NCI-H345 treated with DMSO at 0.1 percent for 48 hours (cell line): ENCODE data around the gene FARP2.
A peak's percentile ranks its signal among the peaks of the same experiment; 100 is the strongest.

Source experiments
- DNase-seq: peaks from one replicate; lab custom pipeline; 2025; ENCODE audit not compliant: unreplicated experiment; lab: John Stamatoyannopoulos, UW

The FARP2 gene

DNA sequence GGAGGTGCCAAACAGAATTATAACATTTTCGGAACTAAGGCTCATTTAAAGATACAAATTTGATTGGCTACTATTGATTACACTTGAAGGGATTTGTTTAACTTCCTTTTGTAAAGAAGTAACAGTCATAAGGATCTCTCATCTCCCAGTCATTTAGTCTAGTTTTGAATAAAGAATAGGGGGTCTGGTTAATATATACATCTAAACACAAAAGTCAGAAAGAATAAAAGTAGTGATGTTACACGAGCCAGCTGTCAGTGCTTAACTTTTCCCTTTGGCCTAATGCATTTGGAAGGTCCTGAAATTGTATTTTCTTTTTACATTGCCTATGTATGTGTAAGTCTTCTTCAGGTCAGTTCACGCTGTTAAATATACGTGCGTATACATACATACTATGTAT, 32.3 kb upstream of the FARP2 start:
- DNase-seq = no peak

DNA sequence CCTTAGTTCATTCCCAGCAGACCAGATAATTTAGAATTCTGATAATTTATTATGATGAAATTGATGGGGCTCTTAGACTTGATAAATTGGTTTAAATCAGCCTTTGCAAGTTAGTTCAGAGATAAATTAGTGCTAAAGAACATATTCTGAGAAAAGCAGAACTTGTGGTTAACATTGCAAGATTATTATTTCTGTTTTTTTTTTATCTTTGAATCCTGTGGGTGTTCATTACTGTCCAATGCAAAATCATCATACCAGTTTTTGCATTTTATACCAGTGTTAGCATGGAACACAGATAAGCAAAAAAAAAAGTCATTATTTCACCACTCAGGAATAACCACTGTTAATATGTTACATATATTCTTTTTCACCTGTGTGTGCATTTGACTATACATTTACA, 31.3 kb upstream of the FARP2 start:
- no peak for DNase-seq

DNA sequence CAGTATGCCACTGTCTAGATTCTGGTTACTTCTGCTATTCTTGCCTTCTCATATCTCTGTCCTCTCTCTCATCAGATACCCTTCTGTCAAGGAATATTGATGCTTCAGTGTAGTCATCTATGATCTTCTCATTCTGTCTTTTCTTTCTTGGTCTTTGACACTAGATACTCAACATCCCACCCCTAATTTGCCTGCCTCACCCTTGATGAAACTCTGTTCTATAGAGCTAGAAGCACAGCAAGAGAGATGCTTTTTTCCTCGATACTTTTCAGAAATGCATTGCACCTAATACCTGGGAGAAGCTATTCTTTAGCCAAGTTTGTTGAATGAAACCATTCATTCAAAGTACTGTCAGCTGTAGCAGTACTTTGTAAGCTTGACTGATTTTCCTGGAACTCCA, 30.8 kb upstream of the FARP2 start:
- no peak for DNase-seq

DNA sequence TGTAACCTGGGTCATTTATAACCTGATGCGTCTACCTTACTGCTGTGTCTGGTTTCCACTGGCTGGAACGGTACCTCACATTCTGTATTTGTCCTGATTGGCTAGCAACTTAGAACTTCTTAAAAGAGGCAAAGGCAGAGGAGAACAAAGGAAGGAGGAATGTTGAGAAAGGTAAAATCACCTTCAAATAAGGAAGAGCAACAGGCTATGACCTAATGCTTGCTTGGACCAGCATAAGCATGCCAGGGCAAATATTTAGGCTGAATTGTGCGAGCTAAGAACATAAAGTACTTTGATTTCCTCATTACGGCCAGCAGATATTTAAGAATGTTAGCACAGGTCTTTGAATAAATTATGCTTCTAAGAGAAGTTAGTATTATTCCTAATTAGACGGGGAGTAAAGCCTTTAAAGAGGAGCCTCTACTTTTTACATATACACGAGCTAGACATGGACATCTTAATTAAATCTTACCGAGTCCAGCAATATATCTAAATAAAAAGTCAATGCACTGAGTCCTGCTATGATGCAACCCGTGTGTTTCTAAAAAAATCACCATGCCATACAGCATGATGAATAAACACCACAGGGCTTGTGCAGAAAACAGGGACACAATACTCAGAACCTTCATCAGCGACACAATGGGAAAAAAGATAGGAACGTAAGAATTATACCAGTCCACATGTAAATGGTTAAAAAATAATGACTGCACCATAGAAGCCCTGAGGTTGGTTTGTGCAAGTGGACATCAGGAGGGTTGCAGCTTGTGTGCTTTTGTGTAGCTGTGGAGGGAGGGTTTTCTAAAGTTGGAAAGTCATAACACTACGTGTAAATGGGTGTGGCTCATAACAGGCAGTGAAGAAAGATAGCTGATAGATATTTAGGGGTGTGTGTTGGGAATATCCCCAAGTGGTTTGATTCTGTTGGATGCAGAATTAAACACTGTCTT, 26.1 kb upstream of the FARP2 start:
- DNase-seq = no peak

DNA sequence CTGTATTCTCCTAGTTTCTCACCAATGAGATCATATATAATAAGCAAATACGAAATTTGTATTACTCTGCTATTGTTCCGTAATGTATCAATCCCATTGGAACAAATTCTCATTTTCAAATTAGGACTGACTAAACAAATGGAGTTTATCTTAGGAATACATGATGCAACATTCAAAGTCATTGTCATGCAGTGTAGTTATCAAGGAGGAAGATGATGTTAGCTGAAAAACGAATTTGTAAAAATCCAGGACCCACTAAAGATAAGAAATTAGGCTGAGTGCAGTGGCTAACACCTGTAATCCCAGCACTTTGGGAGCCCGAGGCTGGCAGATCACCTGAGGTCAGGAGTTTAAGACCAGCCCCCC, 25.5 kb upstream of the FARP2 start:
- no peak for DNase-seq

DNA sequence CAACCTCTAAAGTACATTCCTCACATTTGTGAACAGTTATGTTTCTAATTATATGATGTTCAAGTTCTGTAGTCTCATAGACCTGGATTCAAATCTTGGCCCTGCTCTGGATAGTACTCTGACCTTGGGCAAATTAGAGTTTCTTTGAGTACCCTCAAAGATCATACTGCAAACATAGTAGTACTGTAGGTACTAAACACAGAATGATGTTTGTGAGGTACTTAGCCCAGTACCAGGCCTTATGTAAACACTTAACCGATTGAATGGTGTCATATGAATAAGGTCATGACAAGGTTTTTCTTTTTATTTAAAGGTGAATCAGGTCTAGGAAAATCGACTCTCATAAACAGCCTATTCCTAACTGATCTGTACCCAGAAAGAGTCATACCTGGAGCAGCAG, 21.3 kb upstream of the FARP2 start:
- DNase-seq = no peak

DNA sequence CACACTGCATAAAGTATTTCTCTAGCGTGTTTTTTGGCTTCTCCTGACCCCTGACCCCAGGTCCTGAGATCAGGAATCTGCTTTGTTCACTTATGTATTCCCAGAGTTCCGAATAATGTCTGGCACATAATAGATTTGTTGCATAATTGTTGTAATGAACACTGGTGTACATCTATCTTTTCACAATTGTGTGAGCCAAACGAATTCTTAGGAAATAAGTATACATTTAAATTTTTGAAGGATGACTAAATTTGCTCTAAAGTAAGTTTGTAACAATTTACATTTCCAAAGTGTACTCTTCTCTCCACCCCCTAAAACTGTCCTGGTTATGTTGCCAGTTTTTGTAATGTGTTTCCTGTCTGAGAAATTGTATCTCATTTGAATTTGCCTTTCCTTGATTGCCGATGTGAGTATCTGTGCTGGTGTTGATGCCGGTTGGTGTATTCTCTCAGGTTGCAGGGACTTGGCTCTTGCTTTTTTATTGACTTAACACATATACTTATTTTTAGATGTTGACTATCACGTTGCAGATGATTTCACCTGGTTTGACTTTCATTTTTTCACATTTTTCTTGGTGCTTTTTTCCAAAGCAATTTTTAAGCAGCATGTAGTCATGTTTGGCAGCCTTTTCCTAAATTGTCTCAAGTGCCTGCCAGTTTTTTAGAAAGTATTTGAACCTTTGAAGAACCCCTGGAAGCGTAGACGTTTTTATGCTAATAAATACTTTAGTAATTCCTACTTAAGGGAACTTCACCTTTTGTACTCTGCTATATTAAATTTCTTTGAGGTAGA, 16.1 kb upstream of the FARP2 start:
- no peak for DNase-seq

DNA sequence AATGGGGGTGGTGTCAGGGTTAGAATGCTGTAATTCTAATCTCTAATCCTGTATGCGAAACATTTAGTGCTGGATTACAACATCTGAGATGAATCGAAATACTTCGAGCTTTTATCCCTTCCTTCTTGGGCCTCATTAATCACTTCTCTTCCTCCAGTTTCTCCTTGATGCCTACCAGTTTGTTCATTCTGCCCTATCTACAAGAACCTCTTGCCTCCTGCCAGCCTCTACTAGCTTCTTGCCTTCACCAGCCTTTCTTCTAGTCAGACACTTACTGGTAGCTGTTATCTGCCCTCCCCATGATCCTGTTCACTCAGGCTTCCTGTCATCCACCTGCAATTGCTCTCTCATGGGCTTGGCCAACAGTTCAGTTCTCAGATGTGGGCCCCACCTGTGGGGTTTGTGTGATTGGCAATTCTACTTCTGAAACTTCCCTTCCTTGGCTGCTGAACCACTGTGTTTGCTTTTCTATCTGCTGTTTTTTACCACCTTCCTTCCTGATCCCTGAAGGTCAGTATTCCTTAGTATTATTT, 15.4 kb upstream of the FARP2 start:
- no peak for DNase-seq

DNA sequence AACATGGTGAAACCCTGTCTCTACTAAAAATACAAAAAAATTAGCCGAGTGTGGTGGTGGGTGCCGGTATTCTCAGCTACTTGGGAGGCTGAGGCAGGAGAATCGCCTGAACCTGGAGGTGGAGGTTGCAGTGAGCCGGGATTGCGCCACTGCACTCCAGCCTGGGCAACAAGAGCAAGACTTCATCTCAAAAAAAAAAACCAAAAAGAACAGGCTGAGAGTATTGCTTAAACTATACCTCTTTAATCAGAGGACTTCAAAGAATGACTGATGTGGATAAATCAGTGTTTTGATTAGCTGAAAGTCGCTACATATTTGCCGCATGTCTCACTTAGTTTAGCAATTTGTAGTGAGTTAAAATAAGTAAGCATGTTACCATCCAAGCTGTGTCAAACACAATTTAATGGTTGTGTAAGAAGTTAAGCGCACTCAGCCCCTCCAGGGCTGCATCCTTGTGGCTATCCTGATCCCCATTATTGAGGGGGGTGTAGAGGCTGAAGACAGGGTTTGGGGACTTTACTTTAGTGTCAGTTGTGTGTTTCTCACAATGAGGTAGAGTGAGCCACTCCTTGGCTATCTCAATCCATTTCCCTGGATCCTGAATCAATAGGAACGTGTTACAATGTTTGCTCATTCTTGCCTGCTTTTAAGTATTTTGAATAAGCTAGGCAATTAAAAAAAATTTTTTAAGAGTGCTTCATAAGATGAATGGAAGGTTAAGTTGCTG, 11.0 kb upstream of the FARP2 start:
- no peak for DNase-seq

DNA sequence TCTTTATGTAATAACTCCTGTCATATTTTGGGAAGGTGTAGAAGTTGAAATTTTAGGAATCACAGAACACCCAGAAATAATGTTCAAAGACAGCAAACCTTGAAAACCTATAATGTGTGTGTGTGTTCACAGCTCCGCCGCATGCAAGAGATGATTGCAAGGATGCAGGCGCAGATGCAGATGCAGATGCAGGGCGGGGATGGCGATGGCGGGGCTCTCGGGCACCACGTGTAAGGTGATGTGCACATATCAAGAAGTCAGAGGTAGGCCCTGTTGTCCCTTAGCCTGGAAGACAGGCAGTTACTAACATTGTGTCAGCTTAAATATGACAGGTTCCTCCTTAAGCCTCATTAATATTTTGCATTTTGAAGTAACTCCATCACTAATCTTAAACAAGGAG, 6.1 kb upstream of the FARP2 start:
- no peak for DNase-seq

DNA sequence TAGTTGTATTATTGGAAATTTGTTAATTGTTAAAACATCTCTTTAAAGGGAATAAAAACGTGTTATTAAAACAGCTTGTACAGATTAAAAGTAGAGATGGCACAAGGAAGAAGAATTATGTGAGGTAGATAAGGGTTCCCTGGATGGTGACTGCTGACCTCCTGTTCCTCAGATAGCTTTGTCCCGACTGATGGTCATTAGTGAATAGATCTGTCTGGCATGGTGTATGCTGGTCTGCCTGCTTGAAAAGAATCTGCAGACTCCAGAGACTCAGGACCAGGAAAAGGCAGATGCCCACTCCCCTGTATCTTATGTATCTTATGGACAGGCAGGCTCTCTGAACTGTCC, 5.6 kb upstream of the FARP2 start:
- DNase-seq = no peak

DNA sequence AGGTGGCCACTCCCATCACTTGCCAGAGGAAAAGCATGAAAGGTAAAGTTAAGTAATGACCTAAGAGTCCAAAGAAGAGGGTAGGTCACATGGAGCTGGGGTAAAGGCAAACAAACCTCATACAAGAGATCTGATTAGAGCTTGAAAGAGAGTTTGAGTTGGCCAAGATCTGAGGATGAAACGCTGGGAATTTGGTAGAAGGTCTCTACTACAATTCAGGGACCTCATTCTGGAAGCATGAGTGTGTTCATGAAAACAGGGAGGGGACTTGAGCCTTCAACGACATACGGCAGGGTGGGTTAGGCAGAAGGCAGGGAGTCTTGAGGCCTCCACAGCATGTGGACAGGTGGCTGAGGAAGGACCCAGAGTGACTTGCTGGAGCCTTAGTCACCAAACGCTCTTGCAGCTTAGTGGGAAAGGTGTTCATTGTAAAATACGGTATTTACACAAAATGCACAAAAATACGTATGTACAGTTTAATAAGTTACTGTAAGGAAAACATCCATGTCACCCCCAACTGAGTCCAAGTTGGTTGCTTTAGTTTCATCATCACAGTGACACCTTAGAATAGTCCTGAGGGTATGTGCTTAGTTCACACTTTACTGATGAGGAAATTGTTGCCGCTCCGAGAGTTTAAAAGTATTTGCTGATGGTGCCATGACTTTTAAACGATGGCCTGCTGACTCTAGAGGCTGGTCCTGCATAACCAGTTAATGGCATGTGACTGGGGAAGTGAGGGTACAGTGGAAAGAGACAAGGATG, 5.0 kb upstream of the FARP2 start:
- DNase-seq = no peak

DNA sequence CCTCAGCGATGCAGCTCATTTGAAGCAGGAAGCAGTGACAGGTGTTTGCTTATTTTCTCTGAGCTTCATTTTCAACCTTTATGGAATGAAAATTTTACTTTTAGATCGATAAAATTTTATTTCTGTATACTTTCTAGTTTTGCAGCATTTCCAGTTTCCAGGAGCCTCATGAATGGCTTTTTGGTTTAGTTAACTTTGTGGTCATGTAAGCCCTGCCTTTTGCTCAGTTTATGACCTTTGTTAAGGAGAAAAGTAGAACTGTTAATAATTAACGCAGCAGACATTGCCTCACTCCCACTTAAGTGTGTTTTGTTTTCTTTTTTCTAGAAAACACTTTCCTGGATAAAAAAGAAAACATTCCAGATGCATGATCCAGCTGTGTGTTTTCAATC, 4.4 kb upstream of the FARP2 start:
- no peak for DNase-seq

DNA sequence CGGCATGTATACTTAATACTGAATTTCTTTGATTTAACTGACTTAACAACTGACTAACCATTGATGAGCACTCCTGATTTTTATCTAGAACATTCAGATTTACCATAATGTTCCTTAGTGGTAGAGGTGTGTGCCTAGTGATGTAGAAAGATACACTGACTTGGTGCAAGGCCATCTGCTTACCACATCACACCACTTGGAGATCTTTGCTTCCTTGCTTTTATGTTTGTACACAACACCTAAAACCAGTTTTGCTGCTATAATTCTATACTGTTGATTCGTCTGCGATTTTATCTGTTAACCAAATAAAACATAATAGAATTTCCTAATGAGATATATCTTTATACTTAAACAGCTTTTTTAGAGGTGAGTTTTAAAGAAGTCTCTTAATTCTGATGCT, 3.9 kb upstream of the FARP2 start:
- DNase-seq = no peak

DNA sequence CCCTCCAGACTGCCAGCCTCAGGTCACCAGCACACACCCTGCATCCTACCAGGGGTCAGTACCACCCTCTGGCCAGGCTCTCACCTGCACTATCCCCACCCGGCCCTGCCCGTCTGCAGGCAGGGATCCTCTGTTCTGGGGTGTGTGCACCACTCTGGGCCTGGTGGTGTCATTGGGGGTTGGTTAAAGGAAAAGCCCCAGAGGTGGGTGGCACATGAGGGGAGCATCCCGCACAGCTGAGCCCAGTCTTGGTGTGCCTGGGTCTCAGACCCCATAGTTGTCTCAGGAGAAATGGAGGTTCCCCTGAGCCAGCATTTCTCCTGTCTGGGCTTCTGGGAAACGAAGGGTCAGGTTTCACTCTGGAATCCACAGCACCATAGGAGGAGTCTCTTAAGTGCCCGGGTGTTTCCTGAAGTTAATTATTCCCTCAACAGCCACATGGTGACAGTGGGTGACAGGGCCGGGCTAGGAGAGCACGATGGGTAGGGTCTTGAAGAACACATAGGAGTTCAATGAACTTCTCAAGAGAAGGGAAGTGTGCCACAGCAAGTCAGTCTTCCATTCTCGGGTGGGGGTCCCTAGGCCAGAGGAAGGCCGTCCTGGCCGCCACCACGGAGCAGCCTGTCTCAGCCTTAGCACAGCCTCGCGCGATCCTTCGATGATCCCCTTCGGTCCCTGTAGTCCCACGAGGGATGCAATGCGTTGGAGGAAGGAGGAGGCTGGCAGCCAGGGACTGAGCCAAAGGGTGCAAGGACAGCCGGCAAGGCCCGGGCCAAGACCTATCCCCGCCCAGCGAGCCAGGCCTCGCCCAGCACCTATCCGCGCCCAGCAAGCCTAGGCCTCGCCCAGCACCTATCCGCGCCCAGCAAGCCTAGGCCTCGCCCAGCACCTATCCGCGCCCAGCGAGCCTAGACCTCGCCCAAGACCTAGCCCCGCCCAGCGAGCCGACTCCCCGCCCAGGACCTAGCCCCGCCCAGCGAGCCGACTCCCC, 1.1 kb upstream of the FARP2 start:
- DNase-seq = peak; percentile 28

DNA sequence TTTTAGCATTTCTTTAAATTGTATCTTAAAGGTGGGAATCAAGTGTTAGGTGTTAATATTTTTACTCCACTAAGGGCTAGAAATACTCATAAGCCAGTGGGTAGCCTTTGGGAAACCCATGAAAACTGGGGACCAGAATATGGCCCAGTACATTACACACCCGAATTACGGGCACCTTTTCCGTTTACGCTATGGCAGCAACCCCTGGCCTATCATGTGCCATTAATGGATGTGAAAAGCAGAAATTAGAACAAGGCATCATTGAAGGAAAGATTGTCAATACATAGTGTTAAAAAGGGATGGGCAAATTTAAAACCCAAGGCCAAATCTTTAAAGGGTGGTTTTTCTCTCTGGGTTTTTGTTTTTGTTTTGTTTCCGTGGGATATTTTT, 781 bp downstream of the FARP2 start:
- no peak for DNase-seq

DNA sequence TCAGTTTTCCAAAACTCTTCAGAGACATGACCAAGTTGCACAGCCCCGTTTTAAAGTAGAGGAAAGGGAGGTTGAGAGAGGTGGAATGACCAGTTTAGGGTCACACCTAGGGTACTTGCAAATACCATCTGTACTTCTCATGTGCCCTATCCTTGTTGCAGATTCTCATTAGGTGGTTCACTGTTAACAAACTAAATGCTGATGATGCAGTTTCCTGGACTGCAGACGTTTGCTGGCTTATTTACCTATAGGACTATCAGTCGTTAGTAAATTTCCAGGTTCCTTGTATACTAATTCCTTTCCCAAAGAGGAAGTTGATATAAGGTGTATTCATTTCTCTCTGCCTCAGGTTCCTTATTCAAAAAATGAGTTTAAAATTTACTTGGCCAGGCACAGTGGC, 1.4 kb downstream of the FARP2 start:
- no peak for DNase-seq

DNA sequence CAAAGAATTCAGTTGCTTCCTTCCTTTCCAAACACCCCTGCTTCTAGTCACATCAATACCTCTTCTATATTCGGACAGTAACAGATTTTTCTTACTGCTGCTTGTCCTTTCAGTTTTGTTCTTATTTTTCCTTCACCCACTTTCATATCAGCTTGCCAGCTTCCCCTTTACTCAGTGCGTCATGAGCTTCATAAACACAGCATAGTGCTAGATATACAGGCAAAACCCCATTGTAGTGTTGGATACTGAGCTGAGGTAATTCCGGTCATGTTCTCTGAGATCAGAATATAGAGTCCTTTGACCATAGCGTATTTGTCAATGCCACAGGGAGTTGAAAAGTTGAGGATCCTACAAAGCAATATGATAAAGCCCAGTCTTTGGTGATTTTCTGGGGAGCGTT, 2.4 kb downstream of the FARP2 start:
- no peak for DNase-seq

DNA sequence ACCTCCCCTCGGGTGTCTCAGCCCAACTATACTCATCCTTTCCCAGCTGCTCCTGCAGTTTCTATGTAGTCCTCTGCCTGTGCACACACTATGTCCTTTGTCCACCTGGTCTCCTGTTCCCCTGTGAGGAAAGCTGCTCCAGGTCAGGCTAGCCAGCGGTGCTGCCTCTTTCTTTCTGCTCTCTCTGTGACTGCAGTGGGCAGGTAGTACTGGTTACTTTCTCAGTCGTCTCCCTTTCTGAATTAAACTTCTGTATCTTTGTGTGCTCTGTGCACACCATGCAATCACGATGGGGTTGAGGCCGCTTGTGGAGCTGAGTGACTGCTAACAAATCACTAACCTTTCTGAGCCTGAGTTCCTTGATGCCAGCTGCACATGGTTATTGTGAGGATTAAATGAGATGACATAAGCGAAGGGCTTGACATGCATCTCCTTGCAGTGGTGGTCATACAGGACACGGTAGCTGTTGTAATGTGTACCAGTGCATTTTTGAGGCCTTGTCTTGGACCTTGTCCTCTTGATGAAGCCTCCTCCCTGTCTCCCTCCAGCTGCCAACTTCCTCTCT, 3.5 kb downstream of the FARP2 start:
- DNase-seq = no peak
